Fibroblast of lung (primary cell): ENCODE measurements around the gene ULBP2.

Source experiments
- CTCF ChIP-seq, 2 donors: IDR thresholded peaks in 1 of 2; conservative IDR thresholded peaks in 1 of 2; 1 replicate in 1 of 2; 2 replicates in 1 of 2; pipeline ENCODE4 v1.5.1; 2011 to 2012; ENCODE audit warnings: low read length in 2 of 2, control low read depth in 1 of 2, inconsistent platforms in 1 of 2, low read depth in 1 of 2, mild to moderate bottlenecking in 1 of 2
- EZH2 ChIP-seq: IDR thresholded peaks from 2 replicates; pipeline ENCODE4 v1.5.1; 2012; ENCODE audit warnings: low read length, control low read depth, mild to moderate bottlenecking; ENCODE audit errors: missing control alignments

DNA sequence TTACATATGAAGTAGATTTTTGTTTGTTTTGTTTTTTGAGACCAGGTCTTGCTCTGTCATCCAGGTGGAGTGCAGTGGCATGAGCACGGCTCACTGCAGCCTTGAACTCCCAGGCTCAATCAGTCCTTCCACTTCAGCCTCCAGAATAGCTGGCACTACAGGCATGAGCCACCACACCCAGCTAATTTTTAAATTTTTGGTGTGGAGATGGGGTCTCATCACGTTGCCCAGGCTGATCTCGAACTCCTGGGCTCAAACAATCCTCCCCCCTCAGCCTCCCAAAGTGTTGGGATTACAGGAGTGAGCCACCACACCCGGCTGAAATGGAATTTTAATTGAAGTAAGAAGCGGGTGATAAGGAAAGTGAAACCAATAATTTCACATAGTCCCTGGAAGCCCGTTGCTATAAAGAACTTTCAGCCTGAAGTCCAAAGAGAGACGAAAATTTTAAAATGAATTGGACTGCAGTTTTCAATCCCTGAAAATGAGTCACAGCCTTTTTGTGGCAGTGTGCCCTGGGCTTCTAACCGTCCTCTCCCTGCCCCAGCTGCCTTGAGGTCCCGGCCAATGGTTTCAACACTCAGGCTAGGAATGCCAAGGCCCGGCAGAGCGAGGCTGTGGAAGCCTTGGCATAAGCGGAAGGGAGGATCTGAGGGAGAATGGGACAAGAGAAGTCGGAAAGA is 44.7 kb upstream of the ULBP2 start:
- no peak for TF ChIP-seq EZH2
- no peak for TF ChIP-seq CTCF (conservative IDR thresholded peaks at IDR 0.05 in 1 of 2, IDR thresholded peaks at IDR 0.05 in 1 of 2; ENCODE audit: low read depth in 1 of 2, low read length in 2 of 2)
